IMR-90 (cell line): Measurements from ENCODE around the gene DACH1. TPM values are rescaled to one million over a fixed set of nuclear protein-coding genes. Genes with fewer than 3 reads are reported as not detected.

Experiments used
- ATAC-seq: fragments of 200-7000 bp; cut with Tn5 transposase; 2 replicates; pipeline ENCODE4 v1.9.1; 2020; ENCODE audit warnings: low read depth, mild to moderate bottlenecking, moderate library complexity
- BruUV-seq: library from RNA; stranded (reverse); fragments of 400-500 nt; replicated peaks from 2 replicates; lab custom pipeline; 2021; lab: Mats Ljungman, UMichigan
- CTCF ChIA-PET: fragments of 300-600 bp; formaldehyde crosslinking; extraction: SDS; loops from one replicate; lab custom pipeline; 2021; ENCODE audit warnings: antibody characterized with exemption; lab: Yijun Ruan, JAX
- POLR2A ChIA-PET: fragments of 300-600 bp; sonication (Branson Sonifier 250); formaldehyde crosslinking; loops from one replicate; lab custom pipeline; 2022; ENCODE audit warnings: antibody characterized with exemption; ENCODE audit not compliant: unreplicated experiment; lab: Charles Lee
- DNase-seq: peaks from one replicate; pipeline ENCODE4 v3.0.0; 2013
- H2AFZ ChIP-seq: replicated peaks from 2 replicates; pipeline ENCODE3; 2013; ENCODE audit warnings: low read length, mild to moderate bottlenecking; ENCODE audit not compliant: poor library complexity
- H2AK5ac ChIP-seq: 2 replicates; pipeline ENCODE4 v1.6.1; 2013; ENCODE audit warnings: low read depth, low read length, inconsistent platforms
- H2AK9ac ChIP-seq: replicated peaks from 2 replicates; pipeline ENCODE3; 2013; ENCODE audit warnings: mild to moderate bottlenecking, low read depth, low read length, moderate library complexity; ENCODE audit not compliant: poor library complexity
- H2BK120ac ChIP-seq: 2 replicates; pipeline ENCODE4 v1.6.1; 2013; ENCODE audit warnings: low read depth, low read length, inconsistent platforms
- H2BK15ac ChIP-seq: 3 replicates; pipeline ENCODE4 v1.6.1; 2013; ENCODE audit warnings: low read depth, low read length, inconsistent platforms
- H2BK20ac ChIP-seq: 2 replicates; pipeline ENCODE4 v1.6.1; 2013; ENCODE audit warnings: low read depth, mild to moderate bottlenecking, inconsistent platforms, low read length, moderate library complexity
- H2BK5ac ChIP-seq: 2 replicates; pipeline ENCODE4 v1.6.1; 2013; ENCODE audit warnings: mild to moderate bottlenecking, low read depth, low read length, inconsistent platforms; ENCODE audit not compliant: poor library complexity, severe bottlenecking
- H3K14ac ChIP-seq: replicated peaks from 2 replicates; pipeline ENCODE4 v1.6.1; 2013; ENCODE audit warnings: low read depth, low read length, inconsistent platforms
- H3K18ac ChIP-seq: 2 replicates; pipeline ENCODE4 v1.6.1; 2013; ENCODE audit warnings: low read depth, low read length, control low read depth
- H3K23ac ChIP-seq: 2 replicates; pipeline ENCODE4 v1.6.1; 2013; ENCODE audit warnings: low read depth, low read length, inconsistent platforms
- H3K27ac ChIP-seq: 2 replicates; pipeline ENCODE4 v1.5.1; 2013; ENCODE audit warnings: mild to moderate bottlenecking, control low read depth, low read length; ENCODE audit not compliant: insufficient read depth
- H3K27me3 ChIP-seq: 2 replicates; pipeline ENCODE4 v1.6.1; 2013; ENCODE audit warnings: low read length; ENCODE audit not compliant: control insufficient read depth, insufficient read depth
- H3K36me3 ChIP-seq: 2 replicates; pipeline ENCODE4 v1.6.1; 2013; ENCODE audit warnings: low read length, mixed read lengths; ENCODE audit not compliant: control insufficient read depth, insufficient read depth
- H3K4ac ChIP-seq: 2 replicates; pipeline ENCODE4 v1.6.1; 2013; ENCODE audit warnings: low read depth, low read length, inconsistent platforms
- H3K4me1 ChIP-seq: 2 replicates; pipeline ENCODE4 v1.6.1; 2013; ENCODE audit warnings: low read length, mixed read lengths; ENCODE audit not compliant: control insufficient read depth, insufficient read depth
- H3K4me2 ChIP-seq: 2 replicates; pipeline ENCODE4 v1.6.1; 2013; ENCODE audit warnings: low read depth, mild to moderate bottlenecking, control low read depth, low read length, moderate library complexity
- H3K4me3 ChIP-seq: 2 replicates; pipeline ENCODE4 v1.5.1; 2013; ENCODE audit warnings: low read depth, mild to moderate bottlenecking, control low read depth, low read length, moderate library complexity; ENCODE audit not compliant: insufficient read depth
- H3K56ac ChIP-seq: 2 replicates; pipeline ENCODE4 v1.6.1; 2013; ENCODE audit warnings: low read length, inconsistent platforms; ENCODE audit not compliant: insufficient read depth; ENCODE audit errors: extremely low read depth
- H3K79me1 ChIP-seq, 2 experiments: 2 replicates each; pipeline ENCODE4 v1.6.1; 2013; ENCODE audit warnings: low read length in 2 of 2, inconsistent platforms in 1 of 2, low read depth in 1 of 2
- H3K9ac ChIP-seq: 2 replicates; pipeline ENCODE4 v1.6.1; 2013; ENCODE audit warnings: low read depth, low read length, control low read depth
- H3K9me1 ChIP-seq: 2 replicates; pipeline ENCODE4 v1.6.1; 2013; ENCODE audit warnings: low read length, inconsistent platforms; ENCODE audit not compliant: insufficient read depth
- H3K9me3 ChIP-seq: 2 replicates; pipeline ENCODE4 v1.6.1; 2013; ENCODE audit warnings: low read length; ENCODE audit not compliant: control insufficient read depth, insufficient read depth
- H4K20me1 ChIP-seq: 2 replicates; pipeline ENCODE4 v1.6.1; 2013; ENCODE audit warnings: low read length, inconsistent platforms; ENCODE audit not compliant: insufficient read depth
- H4K5ac ChIP-seq: 2 replicates; pipeline ENCODE4 v1.6.1; 2013; ENCODE audit warnings: mild to moderate bottlenecking, low read depth, low read length, control low read depth
- H4K8ac ChIP-seq, 2 experiments: 2 replicates each; pipeline ENCODE4 v1.6.1; 2013; ENCODE audit warnings: low read depth in 2 of 2, low read length in 2 of 2, control low read depth in 1 of 2, inconsistent platforms in 1 of 2
- H4K91ac ChIP-seq: 2 replicates; pipeline ENCODE4 v1.6.1; 2013; ENCODE audit warnings: low read depth, low read length, inconsistent platforms; ENCODE audit not compliant: insufficient read depth
- BHLHE40 ChIP-seq: fragments of 150-350 bp; IDR thresholded peaks from 2 replicates; pipeline ENCODE4 v1.6.1; 2016; ENCODE audit warnings: mild to moderate bottlenecking, low read depth, low read length
- MAFK ChIP-seq: IDR thresholded peaks from 2 replicates; pipeline ENCODE4 v1.6.1; 2012; ENCODE audit warnings: low read depth, low read length, improper control_type of control experiment
- dilution Hi-C: fragments of 300-500 bp; cut with HindIII; formaldehyde crosslinking; loops from one replicate; pipeline ENCODE4 v1.14.3; 2018; ENCODE audit warnings: low sequenced_read_pairs; ENCODE audit not compliant: unreplicated experiment
- in situ Hi-C: fragments of 300-500 bp; cut with MboI; formaldehyde crosslinking; loops from 3 replicates; pipeline ENCODE4 v1.14.3; 2019; ENCODE audit warnings: low sequenced_read_pairs, inconsistent platforms, mixed read lengths
- intact Hi-C: fragments of 100-400 bp; cut with micrococcal nuclease; formaldehyde crosslinking; loops from 2 replicates; pipeline ENCODE4 v1.10.0; 2022
- polyA plus RNA-seq, 3 experiments: library from polyadenylated mRNA; depleted of rRNA; stranded (reverse); fragments of >200 nt; gene quantifications; 2 replicates each; pipeline ENCODE4 v1.2.3, GENCODE V29; 2012; ENCODE audit warnings: low replicate concordance in 1 of 3
- total RNA-seq: library from RNA; depleted of rRNA; stranded (reverse); fragments of >200 nt; gene quantifications from 2 replicates; pipeline ENCODE4 v1.2.3, GENCODE V29; 2012

The DACH1 gene
- total and polyA plus RNA-seq, 2 of the 4 experiments (the other 2 are of a cell fraction): not detected

DNA sequence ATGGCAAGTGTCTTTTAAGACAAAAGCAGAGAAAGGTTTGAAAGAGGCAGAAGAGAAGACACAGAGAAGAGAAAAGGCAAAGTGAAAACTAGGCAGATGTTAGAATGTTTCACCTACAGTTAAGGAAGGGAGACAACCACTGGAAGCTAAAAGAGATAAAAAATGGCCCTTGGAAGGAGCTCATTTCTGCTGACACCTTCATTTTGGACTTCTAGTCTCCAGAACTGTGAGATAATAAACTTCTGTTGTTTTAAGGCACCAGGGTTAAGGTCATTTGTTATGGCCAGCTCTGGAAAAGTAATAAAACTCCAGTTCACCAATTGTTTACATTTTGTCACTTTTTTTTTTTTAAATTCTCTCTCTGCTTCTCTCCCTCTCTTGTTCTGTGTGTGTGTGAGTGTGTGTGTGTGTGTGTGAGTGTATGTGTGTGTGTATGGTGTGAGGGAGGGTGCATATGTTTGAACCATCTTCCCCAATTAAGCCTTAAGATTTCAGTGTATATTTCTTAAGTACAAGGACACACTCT is 374.6 kb downstream of the DACH1 start:
- Histone ChIP-seq H3K9ac (no peak overlapping the region), H3K56ac (no peak overlapping the region), H2AK5ac (no peak overlapping the region), H4K20me1 (no peaks in the 10 kb centered on the region), H3K27me3 (no peaks in the 10 kb centered on the region), H2BK120ac (no peak overlapping the region), H3K9me3 (no peaks in the 10 kb centered on the region), H2BK5ac (no peak overlapping the region), H4K8ac (no peak overlapping the region), H3K23ac (no peak overlapping the region), H3K36me3 (no peaks in the 10 kb centered on the region), H3K4me3 (no peak overlapping the region), H3K27ac (no peak overlapping the region), H3K4ac (no peak overlapping the region), H3K4me2 (no peak overlapping the region), H2AK9ac (no peak overlapping the region), H4K5ac (no peak overlapping the region), H3K18ac (no peak overlapping the region), H4K91ac (no peak overlapping the region), H3K79me1 (no peaks in the 10 kb centered on the region), H2BK15ac (no peak overlapping the region), H3K14ac (no peak overlapping the region), H3K4me1 (no peaks in the 10 kb centered on the region; the same call in 1 of the 2 replicates), H2BK20ac (no peak overlapping the region), H3K9me1 (no peaks in the 10 kb centered on the region), H2AFZ (no peak overlapping the region)
- no peak for DNase-seq
- intact Hi-C loops (no loop called here), dilution Hi-C loops (no loop called here), in situ Hi-C loops (no loop called here)
- ATAC-seq: no peak
- no TSS peak for BruUV-seq
- POLR2A ChIA-PET: no interaction called here
- no peak for TF ChIP-seq BHLHE40
- peak; percentile 59; the same call in 1 of the 2 replicates for TF ChIP-seq MAFK
- CTCF ChIA-PET: interaction anchor here (0.5 to 1.1 kb wide), 4 partner anchors 9 to 336 kb away, joined by 3 to 8 read pairs (median 6); no protein-coding TSS in a partner anchor
